SHP77 (cell line): ENCODE measurements around the gene HLF.

ENCODE experiments used
- DNase-seq, 2 experiments: peaks; one replicate each; lab custom pipeline; 2025; lab: John Stamatoyannopoulos, UW

HLF gene

GRCh38 chr17:55254375-55254774 is 10.4 kb upstream of the HLF start:
- no peak for DNase-seq

- no peak for DNase-seq
These were observed 6.1 kb upstream of the HLF start for GRCh38 chr17:55258578-55259135.

- DNase-seq = no peak
These were observed 5.1 kb upstream of the HLF start for GRCh38 chr17:55259684-55260111.

- DNase-seq = no peak
These were observed 3.4 kb upstream of the HLF start for GRCh38 chr17:55261311-55261710.

GRCh38 chr17:55263569-55264277 is 1.0 kb upstream of the HLF start:
- DNase-seq = no peak

GRCh38 chr17:55264278-55264644 is 499 bp upstream of the HLF start:
- DNase-seq = no peak

GRCh38 chr17:55265311-55266021 is 706 bp downstream of the HLF start:
- no peak for DNase-seq

GRCh38 chr17:55266051-55266957 is 1.5 kb downstream of the HLF start:
- DNase-seq = no peak

GRCh38 chr17:55266958-55267688 is 2.4 kb downstream of the HLF start:
- DNase-seq = no peak

GRCh38 chr17:55267777-55268648 is 3.3 kb downstream of the HLF start:
- DNase-seq = no peak

GRCh38 chr17:55268649-55269480 is 4.1 kb downstream of the HLF start:
- no peak for DNase-seq

- DNase-seq = no peak
These were observed 5.1 kb downstream of the HLF start for GRCh38 chr17:55269894-55270293.

GRCh38 chr17:55271223-55271571 is 6.4 kb downstream of the HLF start:
- DNase-seq = no peak

- no peak for DNase-seq
These were observed 7.4 kb downstream of the HLF start for GRCh38 chr17:55271958-55272710.

GRCh38 chr17:55272711-55273578 is 8.2 kb downstream of the HLF start:
- no peak for DNase-seq

GRCh38 chr17:55273579-55274354 is 9.0 kb downstream of the HLF start:
- DNase-seq = no peak
